Measurements from ENCODE around the gene CBFA2T3.

- TF ChIP-seq, protein P1, sequence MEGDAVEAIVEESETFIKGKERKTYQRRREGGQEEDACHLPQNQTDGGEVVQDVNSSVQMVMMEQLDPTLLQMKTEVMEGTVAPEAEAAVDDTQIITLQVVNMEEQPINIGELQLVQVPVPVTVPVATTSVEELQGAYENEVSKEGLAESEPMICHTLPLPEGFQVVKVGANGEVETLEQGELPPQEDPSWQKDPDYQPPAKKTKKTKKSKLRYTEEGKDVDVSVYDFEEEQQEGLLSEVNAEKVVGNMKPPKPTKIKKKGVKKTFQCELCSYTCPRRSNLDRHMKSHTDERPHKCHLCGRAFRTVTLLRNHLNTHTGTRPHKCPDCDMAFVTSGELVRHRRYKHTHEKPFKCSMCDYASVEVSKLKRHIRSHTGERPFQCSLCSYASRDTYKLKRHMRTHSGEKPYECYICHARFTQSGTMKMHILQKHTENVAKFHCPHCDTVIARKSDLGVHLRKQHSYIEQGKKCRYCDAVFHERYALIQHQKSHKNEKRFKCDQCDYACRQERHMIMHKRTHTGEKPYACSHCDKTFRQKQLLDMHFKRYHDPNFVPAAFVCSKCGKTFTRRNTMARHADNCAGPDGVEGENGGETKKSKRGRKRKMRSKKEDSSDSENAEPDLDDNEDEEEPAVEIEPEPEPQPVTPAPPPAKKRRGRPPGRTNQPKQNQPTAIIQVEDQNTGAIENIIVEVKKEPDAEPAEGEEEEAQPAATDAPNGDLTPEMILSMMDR (IDR thresholded peaks at IDR 0.05 in 4 of 5, conservative IDR thresholded peaks at IDR 0.05 in 1 of 5): no peak
- TF ChIP-seq POLR2A (IDR thresholded peaks at IDR 0.05): no peak
Observed at GRCh38 chr16:88902744-88903143, 74.3 kb downstream of the CBFA2T3 start.
